GM21528 (cell line): ENCODE measurements around the gene SCUBE1.

Source experiments
- ATAC-seq: cut with Tn5 transposase; IDR thresholded peaks from one replicate; pipeline ENCODE4 v1.9.1; 2021; ENCODE audit warnings: mild to moderate bottlenecking, moderate library complexity; ENCODE audit not compliant: unreplicated experiment, low FRiP score

Gene SCUBE1

DNA sequence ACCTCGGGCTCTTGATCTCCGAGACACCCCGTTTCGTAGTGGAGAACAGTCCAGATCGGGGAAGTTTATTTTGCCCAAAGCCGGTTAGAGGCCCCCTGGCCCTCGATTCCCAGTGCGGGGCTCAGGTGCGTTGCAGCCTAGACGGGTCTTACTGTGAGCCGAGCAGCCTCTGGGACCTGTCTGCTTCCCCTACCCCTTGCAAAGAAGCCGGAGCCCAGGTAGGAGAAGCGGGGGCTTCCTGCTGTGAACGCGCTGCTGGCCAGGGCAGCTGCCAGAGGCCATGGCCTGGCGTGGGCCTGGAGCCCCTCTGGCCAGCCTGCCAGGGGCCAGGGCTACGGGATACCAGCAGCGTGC is 191.2 kb downstream of the SCUBE1 start:
- ATAC-seq, result no peak

DNA sequence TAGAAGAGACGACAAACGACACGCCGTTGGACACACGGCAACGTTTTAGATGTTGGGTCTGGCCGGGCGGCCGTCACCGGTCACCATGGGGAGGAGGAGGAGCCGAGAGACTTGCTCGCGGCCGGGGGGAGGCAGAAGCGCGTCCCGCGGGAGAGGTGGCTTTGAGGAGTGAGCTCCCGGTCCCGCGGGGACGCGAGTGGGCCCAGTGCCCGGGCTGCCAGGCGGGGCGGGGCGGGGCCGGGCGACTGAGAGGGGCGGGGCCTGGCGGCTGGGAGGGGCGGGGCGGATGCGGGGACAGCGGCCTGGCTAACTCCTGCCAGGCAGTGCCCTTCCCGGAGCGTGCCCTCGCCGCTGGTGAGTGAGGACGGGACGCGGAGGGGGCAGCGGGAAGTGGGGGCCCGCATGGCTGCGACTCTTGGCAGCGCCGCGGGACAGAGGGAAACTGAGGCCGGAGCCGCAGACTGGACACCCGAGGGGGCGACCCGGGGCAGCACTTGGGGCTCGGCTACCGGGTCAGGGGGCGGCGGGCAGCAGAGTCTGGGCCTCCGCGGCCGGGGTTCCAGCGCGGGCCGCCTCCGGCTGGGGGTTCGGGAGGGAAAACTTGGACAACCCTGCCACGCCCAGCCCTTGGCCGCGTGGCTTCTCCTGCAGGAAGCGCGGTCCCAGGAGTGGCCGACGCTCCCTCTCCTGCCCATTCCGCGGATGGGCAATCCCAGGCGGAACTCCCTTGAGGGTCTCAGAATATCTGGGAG is 191.7 kb downstream of the SCUBE1 start, which contains the start of gene TSPO:
Gene TSPO (plus strand): TSS at position 309 of the 752 bp plus-strand sequence. CDS start 7,680 bp downstream, outside the sequence.
- no peak for ATAC-seq

DNA sequence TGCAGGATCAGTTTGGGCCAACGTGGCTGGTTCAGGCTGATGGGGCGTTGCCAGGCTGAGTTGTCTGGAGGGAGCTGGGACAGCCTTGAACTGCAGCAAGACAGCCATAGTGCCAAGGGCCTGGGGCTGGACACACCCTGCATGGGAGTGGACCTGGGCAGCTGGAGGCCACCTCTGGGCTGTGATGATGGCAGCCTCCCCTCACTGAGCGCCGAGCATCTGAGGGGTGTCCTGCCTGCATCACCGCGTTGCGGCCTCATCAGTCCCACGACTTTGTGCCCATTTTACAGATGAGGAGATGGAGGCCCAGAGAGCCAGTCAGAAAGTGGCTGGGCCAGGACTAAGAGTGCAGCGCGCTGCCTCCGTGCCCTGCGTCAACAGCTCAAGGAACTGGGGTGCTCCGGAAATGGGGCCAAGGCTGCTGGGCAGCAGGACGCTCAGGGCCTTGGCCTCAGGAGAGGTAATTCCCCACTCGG is 192.4 kb downstream of the SCUBE1 start:
- no peak for ATAC-seq

DNA sequence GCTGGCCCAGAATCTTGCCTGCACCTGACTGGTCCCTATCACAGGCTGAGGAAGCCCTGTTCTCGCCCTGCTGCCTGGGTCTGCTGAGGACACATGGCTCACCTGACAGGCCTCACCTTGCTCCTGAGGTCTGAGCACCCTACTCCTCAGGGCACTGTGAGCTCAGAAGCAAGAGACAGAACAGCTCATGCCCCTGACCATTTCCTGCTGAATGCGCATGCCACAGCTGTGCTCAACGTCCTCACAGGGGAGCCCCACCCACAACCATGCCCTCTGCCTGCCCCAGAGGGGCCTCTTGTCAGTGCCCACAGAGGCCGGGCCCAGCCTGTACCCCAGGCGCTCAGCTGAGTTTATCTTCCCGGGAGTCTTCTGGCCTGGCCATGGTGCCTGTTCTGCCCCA is 194.6 kb downstream of the SCUBE1 start:
- no peak for ATAC-seq

DNA sequence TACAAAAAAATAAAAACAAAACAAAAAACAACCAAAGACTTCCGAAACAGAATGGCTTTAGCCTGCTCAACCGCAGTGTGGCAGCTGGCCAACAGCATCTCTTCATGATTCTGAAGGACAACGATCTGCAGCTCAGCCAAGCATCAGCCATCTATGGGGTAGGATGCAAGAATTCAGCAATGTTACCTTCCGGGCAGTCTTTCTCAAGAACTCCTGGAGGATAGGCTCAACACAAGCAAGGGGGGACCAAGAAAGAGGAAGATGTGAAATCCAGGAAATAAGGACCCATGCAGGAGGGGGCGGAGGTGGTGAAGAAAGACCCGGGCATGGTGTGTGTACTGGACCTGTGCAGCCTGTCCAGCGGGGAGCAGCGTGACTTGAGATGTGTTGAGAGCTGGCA is 195.4 kb downstream of the SCUBE1 start:
- ATAC-seq, result no peak
